Measurements from ENCODE around the gene LDLRAD3.

The LDLRAD3 gene

DNA sequence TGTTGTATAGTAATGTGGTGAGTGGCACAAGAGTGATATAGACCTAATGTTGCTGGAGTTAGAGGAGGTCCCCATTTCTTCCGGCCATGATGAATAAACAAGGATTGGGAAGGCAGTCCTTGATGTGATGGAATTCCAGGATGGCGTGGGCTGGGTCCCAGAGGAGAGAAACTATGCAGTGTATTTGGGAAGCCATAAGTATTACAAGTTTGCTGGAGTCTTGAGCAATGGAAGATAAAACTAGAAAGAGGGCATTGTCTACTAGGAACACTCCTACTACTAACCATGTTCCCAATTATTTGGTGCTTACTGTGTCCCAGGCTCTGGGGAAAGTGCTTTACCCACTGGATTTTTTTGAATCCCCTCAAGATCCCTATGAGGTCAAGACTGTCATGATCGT, 20.0 kb downstream of the LDLRAD3 start:
- FAIRE-seq = no peak

DNA sequence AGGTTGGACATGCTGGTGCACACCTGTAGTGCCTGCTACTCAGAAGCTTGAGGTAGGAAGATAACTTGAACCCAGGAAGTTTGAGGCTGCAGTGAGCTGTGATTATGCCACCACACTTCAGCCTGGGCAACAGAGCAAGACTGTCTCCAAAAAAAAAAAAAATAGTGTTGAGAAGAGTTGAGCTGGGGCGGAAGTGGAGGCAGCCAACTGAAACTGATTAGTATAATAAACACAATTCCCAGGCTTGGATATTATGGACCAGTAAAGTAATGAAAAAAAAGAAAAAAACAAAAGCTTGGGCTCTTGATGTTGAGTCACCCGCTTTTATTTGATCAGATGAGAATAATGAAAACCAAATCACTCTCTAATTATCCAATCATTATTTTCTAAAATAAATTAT, 21.0 kb downstream of the LDLRAD3 start:
- no peak for FAIRE-seq

DNA sequence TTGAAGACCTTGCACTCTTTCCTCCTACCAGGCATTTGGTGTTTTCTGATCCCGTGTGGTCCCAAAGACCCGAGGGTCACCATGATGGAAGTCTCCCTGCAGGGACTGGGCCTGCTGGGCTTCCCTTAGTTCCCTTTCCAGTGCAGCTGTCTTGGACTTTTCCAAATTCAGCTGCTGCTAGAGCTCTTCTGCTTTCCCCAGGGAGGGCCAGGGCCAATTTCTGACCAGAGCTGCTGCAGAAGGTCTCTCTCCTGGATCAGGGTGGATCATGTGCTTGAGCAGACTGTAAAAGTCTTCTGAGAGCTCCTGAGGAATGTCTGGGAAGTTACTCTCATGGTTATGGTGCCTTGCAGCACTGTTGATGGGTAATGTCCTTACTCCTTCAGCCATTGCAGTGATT, 23.2 kb downstream of the LDLRAD3 start:
- FAIRE-seq = no peak

DNA sequence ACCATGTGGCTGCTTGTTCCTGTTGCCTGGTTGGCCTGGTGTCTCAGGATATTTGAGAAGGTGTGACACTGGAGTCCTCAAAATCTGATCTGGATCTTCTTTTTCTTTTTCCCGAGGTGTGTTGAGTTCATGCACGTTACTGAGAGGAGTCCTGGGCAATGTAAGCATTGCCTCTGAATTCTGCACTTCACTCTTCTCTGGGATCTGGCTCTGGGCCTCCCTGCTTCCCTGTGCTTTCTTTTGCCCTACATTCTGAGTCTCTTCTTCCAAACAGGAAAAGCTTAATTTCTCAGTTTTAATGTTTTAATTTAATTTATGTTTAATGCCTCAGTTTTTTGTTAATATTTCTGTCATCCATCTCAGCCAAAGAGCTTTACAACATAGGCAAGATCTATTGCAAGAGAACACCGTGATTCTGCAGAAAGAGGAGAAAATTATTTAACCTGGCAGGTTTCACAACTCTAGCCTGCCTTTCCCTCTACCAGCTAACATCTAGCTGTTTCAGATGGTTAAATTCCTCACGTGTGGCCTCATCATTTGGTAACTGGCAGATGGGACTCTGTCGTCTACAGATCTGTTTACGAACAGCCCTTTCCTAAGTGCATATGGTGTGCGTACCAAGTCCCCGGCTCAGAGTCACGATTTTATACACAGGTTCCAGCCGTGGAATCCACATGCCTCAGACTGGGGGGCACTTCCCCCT, 24.7 kb downstream of the LDLRAD3 start:
- no peak for FAIRE-seq

DNA sequence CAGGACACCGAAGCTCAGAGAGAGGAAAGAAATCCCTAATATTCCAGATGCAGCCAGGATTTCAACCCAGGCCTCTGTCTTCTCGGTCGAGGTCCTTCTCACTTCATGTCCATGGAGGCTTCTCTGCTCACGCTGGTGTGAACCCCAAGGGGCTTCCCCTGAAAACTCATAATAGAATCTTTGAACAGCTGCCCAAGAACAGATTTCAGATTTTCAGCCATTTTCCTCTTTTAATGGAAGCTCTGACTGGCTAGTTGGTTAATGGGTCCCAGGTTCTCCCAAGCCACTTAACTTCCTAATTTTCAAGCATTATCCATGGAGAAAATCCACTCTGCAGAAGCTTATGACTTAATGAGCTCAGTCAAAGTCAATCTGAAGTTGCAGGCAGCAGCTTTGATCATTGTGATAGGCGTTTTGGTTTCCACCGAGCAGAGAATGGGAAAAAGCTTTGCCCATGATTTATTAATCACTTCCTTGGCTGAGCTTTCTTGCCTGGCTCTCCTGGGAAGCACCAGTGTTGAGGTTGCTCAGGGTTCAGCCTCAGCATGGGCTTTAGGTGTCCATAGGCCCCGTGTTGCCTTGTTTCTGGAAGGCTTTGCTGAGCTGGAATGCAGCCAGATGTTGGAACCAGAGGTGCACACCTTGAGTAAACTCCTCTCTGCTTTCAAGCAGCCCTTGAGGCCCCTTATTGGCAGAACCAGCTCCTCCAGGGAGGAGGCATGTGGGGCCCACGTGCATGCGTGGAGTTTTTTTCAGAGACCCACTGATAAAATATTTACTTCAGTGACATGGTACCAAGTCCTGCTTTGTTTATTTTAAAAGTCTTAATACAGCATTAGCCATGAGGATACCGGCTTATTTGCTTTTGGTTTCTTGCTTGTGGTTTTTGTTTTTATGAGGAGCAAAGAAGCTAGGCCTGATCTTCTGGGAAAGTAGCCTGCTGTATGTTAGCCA, 25.5 kb downstream of the LDLRAD3 start:
- FAIRE-seq = no peak

DNA sequence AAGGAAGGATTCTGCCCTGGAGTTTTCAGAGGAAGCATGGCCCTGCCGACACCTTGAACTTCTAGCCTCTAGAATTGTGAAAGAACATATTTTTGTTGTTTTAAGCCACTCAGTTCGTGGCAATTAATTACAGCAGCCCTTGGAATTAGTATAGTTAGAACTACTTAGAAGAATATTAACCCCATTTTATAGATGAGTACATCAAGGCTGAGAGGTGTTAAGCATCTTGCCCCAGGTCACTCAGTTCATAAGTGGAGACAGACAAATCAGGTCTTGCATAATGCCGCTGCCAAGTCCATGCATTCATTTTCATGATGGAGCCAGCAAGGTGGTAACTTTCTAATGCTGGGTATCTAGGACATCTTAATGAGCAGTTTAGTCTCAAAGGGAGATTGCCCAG, 26.6 kb downstream of the LDLRAD3 start:
- no peak for FAIRE-seq

DNA sequence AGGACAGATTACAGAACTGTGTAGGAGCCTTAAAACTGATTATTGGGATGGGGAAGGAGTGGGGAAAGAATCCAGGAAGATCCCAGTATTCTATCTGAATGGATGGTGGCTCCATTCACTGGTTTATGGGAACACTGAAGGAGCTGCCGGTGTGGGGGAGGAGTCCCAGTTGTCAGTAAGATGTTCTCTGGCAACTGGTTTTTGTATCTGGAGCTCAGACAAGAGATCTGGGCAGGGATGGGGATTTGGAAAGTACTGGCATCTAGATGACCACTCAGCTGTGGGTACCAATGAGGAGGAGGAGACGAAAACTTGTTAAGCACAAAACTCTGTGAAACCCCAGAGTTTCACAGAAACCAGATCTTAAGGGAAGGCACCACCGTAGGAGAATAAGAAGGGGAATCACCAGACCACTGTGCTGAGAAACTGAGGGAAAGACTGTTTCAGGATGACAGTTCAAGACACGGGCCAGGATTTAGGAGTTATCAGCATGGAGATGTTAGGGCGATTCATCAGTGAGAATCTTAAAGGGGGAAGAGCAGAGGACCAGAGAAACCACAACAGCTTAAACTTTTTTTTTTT, 28.1 kb downstream of the LDLRAD3 start:
- FAIRE-seq = no peak

DNA sequence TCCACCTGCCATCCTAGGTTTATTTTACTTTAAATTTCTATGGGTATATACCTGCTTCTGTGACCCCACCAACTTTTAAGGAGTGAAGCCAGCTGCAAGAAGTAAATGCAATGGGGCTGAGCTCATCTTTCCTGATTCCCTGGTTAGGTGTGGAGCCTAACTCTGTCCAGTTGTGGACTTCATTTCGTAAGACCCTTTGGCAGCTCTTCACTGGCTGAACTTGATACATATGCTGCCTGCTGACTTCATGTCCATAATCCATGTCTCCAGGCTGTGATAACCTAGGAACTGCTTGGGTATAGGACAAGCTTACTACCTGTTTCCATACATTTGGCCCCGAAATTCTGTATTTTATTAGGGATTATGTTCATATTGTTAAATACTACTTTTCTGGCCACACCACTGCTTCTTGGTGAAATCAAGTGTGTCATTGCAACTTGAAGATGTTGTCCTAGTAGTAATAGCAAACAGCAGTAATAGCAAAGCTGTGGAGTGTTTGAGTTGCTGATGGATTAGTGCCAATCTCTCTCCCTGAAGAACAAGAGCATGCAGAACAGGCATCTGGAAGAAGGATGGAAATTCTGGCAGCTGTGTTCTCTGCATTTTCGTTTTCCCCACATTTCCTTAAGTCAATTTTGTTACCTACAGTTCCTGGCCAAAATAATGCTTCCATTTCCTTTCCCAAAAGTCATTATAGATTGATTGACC, 31.2 kb downstream of the LDLRAD3 start:
- no peak for FAIRE-seq

DNA sequence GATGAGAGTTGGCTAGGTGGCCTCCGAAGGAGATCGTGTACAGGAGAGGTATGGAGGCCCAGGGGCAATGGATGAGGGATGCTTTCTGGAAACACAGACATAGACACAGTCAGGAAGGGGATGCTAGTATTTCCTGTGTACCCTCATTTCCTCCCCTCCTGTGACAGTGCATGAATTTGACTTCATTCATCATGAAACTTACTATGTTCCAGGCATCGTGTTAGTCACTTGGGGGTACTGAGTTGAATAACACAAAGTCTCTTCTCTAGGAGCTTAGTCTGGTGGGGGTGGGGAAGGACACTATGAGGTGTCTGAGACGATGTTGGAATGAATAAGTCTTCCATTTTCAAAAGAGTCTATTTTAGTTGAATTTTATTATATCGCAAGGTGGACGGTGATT, 32.6 kb downstream of the LDLRAD3 start:
- no peak for FAIRE-seq

DNA sequence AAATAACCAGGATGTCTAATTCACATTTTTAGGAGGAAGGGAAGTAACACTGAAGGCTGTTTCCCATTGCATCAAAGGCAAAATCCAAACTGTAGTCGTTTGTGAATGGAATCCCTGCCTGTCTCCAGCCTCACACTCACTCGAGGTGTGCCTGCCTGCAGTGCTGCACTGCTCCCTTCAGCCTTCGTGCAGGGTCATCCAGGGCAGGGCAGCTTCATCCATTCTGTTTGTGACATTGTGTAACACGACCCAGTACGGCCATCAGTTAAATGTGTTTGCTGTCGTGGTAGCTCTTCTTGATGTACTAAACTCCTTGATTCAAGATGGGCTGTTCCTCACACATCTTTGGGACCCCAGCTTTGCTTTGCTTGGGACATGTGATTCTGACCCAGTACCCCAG, 34.3 kb downstream of the LDLRAD3 start:
- no peak for FAIRE-seq

DNA sequence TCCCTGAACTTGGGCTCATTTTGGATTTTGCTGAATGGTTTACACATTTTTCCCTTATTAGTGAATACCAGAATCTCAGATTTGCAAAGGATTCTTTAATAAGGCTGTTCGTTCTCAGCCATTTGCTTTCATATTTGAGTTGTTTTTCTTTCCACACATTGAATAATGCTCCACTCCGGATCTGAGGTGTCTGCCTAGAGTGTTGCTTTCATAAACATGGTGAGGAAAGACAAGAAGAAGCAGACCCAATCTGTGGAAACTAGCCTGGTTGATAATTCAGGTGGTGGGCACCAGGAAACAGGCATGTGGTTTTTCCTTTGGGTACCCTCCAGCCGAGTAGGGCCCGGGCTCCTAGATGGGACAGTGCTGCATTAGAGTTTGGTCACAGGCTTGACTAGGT, 35.0 kb downstream of the LDLRAD3 start:
- FAIRE-seq = no peak

DNA sequence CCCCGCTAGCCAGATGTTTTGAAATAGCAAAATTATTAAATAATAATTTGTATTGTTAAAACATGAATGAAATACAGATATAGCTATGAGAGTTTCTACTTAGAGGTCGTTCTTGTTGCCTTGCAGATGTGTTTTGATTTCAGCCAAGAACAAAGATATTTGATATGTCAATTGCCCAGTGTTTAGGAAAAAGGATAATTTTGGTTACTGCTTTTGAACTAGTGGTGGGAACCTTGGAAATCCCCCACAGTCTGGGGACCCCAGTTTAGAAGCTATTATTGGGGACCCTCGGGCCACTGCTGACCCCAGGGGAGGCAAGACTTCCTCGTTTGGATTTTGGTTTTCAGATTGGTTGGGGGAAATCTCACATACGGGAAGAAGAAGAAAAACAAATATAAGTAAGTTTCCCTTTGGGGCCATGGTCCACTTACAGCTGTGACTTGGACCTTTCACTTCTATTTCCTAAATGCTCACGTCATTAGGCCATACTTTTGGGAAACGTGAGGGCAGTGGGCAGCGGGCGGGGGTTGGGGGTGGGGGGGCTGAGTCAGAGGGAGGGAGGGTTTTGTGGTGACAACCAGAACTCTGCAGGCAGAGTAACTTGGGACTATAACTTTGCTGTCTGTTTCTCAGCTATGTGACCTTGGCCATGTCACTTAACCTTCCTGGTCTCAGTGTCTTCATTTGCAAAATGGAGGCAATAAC, 37.0 kb downstream of the LDLRAD3 start:
- no peak for FAIRE-seq

DNA sequence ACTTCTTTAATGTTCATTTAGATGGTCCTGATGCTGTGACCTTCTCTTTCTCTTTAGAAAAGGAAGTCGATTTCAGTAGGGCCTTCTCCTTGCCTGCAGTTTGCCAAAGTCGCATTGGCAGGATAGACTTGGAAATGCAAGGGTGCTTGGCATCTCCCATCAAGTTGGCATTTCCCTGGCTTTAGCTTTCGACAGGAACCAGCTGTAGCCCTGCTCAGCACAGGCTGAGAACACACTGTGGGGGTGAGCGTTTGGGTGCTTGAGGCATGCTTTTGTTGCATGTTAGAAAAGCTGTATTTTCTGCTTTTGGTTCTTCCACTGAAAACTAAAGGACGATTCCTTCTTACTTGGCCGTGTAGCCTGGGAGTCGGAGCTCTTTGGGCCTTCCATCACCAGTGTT, 37.7 kb downstream of the LDLRAD3 start:
- FAIRE-seq = no peak

DNA sequence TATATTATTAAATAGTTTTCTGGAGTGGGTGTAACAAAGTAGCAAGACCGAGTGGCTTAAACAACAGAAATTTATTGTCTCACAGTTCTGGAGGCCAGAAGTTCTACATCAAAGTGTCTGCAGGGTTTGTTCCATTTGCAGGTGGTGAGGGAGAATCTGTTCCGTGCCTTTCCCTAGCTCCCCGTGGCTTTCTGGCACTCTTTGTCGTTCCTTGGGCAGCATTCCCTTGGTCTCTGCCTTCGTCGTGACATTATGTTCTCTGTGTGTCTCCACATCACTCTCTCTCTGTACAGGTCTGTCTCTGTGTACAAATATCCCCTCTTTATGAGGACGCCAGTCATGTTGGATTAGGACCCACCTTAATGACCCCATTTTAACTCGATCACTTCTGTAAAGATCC, 38.2 kb downstream of the LDLRAD3 start:
- FAIRE-seq = no peak

DNA sequence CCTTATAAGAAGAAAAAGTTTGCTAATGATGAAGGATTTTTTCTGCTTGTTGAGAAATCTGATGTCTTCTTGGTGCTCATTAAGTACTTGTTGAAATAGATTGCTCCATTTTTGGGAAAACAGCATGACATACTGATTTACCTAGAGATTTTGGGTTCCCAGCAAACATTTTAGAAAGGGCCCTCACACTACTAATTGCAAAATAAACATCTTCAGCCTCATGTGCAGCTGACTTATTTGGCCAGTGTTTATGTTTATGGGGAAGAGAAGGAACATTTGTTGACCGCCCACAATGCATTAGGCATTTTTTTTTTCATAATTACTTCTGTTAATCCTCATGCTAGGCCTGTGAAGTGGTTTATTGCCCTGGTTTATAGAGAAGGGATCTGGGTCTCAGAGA, 40.1 kb downstream of the LDLRAD3 start:
- FAIRE-seq = no peak

DNA sequence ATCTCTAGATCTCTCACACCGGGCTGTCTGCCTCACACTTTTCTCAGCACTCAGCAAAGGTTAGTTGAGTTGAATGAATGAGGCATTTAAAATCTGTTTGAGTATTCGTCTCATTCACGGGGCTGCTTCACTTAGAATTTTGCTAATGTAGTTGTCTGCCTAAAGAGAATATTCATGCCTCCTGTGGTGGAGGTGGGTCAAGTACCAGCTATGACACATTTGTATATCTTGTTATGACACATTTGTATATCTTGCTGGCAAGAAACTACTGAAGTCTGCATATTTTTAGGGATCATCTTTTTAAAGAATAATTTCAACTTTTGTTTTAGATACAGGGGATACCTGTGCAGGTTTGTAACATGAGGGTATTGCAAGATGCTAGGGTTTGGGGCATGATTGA, 43.1 kb downstream of the LDLRAD3 start:
- FAIRE-seq = no peak

DNA sequence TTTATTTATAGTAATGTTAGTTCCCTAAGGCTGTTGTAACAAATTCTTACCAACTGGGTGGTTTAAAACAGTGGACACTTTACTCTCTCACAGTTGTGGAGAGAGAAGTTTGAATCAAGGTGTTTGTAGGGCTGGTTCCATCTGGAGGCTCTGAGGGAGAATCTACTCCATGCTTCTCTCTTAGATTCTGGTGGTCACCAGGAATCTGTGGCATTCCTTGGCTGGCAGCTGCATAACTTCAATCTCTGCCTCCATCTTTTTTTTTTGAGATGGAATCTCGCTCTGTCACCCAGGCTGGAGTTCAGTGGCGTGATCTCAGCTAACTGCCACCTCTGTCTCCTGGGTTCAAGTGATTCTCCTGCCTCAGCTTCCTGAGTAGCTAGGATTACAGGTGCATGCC, 46.3 kb downstream of the LDLRAD3 start:
- no peak for FAIRE-seq

DNA sequence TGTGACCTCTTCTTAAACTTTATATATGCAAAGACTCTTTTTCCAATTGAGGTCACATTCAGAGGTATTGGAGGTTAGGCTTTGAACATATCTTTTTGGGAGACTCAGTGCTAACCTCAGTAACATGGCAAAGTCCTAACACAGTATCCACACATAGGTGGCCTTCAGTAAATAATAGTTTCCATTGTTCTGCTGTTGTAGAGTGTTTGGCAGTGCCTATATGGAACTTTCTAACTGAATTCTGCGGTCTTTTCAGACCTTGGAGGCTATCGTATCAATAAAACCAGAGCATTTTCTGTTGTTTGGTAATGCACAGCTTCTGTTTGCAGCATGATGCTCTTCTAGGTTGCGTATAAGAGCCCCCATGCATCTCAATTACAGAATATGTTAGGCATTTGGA, 47.0 kb downstream of the LDLRAD3 start:
- no peak for FAIRE-seq

DNA sequence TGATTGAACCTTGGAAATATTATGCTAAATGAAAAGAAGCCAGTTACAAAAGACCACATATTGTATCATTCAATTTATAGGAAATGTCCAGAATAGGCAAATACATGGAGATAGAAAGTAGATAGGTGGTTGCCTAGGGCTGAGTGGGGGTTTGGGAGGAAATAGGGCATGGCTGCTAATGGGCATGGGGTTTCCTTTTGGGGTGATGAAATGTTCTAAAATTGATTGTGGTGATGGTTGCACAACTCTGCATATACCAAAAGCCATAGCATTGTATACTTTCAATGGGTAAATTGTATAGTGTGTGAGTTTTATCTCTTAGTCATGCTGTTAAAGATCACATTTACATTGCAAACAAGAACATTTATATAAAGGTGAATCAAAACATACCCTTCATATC, 48.7 kb downstream of the LDLRAD3 start:
- no peak for FAIRE-seq

DNA sequence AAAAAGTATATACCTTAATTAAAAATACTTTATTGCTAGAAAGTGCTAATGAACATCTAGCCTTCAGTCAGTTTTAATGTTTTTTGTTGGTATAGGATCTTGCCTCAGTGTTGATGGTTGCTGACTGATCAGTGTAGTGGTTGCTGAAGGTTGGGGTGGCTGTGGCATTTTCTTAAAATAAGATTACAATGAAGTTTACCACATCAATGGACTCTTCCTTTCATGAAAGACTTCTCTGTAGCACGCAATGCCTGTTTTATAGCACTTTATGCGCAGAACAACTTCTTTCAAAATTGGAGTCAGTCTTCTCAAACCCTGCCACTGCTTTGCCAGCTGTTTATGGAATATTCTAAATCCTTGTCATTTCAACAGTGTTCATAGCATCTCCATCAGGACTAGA, 50.6 kb downstream of the LDLRAD3 start:
- no peak for FAIRE-seq

DNA sequence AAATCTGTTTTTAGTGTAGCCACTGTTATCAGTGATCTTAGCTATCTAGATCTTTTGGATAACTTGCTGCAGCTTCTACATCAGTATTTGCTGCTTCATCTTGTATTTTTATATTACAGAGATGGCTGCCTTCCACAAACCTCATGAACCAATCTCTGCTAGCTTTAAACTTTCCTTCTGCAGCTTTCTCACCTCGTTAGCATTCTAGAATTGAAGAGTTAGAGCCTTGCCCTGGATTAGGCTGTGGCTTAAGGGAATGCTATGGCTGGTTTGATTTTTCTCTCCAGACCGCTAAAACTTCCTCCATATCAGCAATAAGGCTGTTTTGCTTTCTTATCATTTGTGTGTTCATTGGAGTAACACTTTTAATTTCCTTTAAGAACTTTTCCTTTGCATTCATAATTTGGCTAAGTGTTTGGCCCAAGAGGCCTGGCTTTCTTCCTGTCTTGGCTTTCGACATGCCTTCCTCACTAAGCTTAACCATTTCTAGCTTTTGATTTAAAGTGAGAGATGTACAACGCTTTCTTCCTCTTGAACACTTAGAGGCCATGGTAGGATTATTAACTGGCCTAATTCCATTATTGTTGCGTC, 51.9 kb downstream of the LDLRAD3 start:
- no peak for FAIRE-seq

DNA sequence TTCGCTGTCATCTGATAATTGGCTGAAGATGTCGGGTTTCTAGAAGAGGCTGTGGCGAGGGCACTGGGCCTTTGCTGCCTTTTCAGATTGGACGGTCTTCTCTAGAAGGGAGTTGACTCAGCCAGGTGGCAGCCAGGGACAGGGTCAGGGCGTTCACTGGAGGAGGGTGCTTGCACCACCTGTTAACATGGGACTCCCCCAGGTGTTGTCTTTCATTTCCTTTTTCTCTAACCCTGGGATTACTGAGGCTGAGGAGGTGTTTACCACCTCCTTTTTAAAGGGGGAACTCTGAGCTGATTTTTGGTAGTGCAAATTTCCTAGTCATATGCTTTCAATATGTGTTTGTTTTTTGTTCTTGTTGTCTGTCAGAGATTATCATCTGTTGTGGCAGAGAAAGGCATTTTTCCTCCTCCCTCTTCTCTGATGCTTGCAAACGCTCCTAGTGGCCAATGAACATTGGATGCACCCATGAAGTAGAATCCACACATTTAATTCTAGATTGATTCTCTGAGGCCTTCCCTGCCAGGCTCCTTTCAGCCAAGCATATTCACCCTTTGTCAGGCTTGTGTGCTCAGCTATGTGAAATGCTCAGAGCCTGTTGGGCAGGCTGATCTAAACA, 54.1 kb downstream of the LDLRAD3 start:
- no peak for FAIRE-seq
